DMS114 treated with DMSO at 0.1 percent for 48 hours (cell line): ENCODE data around the gene WNT6.

ENCODE experiments used
- DNase-seq: peaks from one replicate; lab custom pipeline; 2025; ENCODE audit not compliant: unreplicated experiment; lab: John Stamatoyannopoulos, UW

The WNT6 gene

DNA sequence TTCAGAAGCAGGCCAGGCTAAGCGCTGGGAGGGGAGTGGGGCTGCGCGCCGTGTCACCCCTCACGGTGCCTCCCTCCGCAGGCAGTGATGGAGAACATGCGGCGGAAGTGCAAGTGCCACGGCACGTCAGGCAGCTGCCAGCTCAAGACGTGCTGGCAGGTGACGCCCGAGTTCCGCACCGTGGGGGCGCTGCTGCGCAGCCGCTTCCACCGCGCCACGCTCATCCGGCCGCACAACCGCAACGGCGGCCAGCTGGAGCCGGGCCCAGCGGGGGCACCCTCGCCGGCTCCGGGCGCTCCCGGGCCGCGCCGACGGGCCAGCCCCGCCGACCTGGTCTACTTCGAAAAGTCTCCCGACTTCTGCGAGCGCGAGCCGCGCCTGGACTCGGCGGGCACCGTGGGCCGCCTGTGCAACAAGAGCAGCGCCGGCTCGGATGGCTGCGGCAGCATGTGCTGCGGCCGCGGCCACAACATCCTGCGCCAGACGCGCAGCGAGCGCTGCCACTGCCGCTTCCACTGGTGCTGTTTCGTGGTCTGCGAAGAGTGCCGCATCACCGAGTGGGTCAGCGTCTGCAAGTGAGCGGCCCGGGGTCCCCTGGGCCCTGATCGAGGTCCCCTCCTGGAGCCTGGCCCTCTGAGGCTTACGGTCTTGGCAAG lies 33.2 kb downstream of the WNT6 start:
- DNase-seq: no peak

DNA sequence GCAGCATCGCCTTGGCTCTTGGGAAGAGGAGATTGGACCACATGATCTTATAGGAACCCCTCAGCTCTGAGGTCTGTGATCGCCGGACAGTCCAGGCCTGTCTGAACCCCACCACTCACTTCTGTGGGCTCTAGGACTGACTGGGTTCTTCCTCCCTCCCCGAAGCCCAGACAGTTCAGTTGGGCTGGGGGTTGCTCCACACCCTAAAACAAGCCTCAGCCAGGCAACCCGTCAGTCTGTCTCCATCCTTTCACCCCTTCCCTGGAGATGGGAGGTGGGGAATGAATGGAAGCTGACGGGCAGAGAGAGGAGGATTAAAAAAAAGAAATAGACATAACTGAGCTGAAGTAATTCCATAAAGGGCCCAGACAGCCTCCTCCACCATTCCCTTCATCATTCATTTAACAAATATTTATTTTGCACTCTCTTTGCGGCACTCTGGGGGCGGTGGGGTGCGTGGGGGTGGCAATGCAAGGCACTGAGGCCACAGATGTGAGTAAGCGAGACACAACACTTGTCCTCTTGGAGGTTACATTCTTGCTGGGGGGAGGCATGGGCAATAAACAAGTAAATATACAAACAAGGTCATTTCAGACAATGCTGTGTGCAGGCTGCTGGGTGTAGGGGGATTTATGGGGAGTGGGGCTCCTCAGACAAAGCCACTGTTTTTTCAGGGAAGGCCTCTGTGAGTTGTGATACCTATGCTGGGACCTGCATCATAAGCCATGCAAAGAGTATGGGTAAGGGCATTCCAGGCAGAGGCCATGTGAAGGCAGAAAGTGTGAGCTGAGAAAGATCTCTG lies 33.9 kb downstream of the WNT6 start:
- no peak for DNase-seq

DNA sequence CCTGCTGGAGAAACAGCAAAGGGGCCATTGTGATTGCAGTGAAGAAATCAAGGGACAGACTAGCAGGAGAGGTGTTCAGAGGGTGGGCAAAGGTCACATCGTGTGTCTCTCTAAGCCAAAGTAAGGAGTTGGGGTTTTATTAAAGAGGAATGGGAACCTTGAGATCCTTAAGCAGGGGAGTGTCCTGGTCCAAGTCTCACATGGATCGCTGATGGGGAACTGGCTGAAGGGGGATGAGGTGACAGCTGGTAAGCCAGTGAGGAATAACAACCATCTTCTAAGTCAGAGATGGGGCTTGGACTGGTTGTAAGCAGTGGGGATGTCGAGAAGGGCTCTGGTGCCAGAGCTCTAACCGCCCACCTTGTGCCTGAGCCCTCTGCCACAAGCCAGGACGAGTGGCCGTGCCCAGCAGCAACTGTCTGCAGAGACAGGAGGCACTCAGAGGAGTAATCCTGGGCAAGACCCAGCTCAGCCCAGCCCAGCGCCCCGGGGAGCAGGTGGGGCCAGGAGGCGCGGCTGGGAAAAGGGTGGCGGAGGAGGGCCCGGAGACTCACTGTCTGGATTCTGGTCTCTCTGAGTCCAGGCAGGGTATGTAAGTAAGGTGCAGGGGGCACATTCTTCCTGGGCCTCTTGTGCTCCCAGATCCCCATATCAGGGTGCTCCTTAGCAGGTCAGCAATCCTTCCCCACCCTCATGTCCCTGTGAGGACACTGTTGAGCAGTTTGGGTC lies 34.7 kb downstream of the WNT6 start:
- DNase-seq: no peak

DNA sequence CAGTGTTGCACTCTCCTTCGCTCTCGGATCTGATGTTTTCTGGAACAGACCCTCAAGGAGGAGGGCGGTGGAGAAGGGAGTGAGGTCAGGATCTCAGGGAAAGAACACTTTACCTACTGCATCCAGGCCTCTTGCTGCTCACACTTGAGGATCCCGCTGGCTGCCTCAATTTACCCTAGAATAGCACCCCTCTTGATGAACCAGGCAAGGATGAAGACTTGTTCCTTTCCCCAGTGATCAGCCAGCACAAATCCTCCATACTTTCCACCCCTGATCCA lies 35.2 kb downstream of the WNT6 start:
- DNase-seq: no peak

DNA sequence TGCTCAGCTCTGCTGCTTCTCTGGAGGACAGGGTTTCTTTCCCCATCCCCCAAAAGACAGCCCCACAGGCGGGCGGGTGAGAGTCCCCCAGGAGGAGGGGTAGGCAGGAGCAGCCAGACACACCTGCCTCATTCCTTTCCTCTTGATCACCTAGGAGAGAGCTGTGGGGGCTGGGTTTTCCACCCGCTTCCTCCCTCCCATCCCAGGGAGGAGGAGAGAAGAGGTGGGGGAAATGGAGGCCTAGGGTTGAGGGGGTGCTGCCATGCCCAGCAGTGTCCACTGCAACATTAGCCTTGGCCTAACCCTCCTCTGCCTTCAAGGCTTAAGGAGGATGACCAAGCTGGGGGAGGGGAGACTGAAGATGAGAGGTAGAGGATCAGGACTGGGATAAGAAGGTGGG lies 35.7 kb downstream of the WNT6 start:
- no peak for DNase-seq

DNA sequence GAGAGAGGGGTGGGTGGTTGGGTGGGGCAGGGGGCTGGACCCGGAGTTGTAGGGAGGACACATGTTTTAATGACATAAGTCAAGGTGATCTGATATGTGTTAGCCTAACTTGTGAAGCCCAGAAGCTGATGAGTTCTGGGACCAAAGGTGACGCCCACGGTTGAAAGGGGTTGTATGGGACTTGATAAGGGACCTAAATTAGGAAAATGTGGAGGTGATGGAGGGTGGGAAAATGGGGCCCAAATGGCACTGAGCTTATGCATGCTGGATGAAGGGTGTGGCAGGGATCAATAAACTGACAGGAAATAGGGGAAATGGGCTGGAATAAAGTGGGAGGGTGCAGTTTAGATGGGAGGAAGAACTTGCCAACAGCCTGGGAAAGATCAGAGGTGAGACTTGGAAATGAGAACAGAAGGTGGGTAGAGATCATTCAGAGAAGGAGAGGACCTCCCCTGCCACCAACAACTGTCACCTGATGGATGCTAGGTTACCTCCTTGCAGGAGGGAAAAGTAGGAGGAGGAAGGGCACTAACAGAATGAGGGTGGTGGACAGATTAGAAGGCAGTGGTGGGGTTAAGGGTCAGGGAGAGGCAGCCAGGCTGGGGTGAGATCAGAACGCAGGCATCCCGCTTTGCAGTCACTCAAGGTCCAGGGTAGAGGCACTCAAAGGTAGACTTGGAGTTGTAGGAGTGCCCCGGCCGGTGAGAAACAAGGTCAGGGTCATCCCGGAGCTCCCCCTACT lies 36.3 kb downstream of the WNT6 start:
- no peak for DNase-seq

DNA sequence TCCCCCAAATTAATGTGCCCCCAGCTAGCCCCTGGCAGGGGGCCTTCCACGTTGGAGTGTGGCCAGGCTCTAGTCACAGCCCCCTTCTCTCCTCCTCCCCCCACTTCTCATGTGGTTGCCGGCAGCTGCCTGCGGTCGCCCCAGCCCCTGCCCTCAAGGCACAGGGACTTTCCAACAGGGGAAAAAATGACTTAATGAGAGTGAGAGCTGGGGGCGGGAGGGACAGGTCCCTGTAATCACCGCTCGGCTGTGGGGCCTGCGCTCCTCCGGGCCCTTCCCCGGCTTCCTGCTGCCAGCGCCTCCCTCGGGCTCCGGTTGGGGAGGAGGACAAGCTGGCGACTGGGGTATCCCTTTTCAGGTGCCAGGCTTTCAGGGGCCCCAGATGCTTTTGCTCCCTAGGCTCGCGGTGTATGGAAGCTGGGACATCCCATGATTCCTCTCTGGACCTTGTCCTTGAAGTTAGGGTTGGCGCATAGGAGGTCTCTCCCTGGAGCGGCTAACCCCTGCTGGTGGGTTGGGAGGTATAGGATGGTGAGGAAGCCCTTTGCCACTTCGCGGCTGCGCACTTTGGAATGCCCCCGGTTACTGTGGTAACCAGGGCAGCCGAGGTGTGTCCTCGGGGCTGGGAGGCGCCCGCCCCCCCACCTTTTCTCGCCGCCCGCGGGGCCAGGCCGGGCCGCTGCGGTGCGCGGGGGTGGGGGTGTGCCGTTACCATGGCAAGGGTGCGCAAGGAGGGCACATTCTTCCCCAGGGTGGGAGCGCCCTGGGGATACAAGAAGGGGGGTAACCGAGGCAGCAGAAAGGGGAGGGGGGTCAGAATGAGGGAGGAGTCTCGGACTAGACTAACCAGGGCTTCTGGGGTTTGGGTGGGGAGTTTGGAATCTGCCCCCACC lies 37.1 kb downstream of the WNT6 start:
- DNase-seq: no peak

DNA sequence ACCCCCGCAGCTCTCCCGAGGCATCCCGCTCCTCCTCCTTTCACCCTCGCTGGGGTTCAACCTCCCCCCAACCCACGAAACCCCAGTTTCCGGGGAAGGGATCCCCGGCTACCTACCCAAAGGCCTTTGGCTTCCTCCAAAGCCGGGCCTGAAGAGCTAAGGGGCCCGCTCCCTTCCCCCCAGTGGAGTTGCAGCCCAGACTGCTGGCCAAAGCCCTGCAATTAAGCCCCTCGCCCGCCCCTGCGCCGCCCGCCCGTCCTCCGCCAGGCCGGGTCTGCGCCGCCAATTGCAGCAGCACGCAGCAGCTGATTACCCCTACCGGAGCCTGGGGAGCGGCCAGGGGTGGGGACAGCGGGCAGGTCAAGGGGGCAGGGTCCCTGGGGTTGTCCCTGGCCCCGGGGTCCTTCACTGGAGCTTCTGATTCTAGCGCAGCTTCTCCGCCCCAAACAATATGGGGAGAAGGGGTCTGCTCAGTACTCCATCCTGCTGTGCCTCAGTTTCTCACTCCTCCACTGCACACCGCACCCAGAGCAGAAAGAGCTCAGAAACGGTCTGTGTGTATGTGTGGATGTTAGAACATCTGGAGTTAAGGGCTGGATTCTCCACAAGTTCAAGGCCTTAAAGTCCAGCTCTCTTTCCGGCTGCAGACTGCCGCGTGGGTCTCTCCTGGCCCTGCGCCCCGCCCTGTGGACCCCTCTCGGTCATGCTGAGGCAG lies 37.9 kb downstream of the WNT6 start:
- DNase-seq: no peak

DNA sequence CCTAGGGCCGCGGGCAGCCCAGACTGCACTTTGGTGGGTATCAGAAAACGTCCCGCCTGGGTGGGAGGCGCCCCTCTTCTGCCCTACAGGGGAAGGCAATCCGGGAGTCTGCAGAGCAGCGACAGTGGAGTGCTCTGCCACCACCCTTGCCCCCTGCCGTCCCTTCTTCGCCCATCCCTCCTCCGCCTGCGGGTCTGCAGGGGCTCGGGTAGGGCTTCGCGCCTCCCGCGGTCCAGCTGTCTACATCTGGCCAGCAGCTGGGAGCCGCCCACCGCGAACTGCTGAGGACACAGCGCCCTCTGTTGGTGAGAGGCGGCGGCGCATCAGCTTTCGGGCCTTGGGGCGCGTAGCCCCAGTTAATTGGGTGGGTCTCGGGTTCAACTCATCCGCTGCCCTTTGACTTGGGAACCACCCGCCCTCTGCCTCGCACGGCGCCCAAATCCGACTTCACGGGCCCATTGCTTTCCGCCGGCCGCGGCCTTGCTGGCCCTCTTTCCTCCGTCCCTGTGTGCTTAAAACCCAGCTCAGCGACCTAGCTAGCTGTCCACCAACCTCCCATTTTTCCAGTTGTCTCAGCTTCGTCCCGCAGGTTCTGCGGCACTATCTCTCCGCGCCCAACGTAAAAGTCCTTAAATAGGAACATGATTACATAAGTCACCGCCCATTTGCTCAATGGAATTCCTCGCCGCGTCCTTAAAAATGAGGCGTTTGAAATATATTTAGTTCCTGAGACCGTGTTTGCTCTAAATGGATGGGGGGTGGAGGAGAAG lies 38.7 kb downstream of the WNT6 start:
- DNase-seq: peak; percentile 52

DNA sequence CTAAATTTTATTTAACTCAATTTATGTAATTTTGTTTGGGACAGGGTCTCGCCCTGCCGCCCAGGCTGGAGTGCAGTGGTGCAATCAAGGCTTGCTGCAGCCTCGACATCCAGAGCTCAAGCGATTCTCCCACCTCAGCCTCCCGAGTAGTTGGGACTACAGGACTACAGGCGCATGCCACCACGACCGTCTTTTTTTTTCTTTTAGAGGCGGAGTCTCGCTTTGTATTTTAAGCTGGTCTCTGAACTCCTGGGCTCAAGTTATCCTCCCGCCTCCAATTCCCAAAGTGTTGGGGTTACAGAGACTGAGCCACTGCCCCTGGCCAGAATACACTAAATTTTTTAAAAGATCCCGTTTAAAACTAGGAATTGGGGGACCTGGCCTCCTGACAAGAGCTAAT lies 39.5 kb downstream of the WNT6 start:
- no peak for DNase-seq

DNA sequence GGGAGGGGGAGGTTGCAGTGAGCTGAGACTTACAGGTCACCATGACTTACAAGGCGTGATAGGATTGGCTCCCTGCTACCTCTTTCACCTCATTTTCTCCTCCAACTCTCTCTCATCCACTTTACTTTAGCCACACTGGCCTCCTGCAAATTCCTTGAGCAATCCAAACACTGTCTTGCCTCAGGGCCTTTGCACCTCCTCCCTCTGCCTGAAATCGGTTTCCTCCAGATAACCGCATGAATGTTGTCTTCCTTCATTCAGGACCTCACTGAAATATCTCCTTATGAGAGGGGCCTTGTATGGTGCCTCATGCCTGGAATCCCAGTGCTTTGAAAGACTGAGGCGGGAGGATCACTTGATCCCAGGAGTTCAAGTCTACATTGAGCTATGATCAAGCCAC lies 42.8 kb downstream of the WNT6 start:
- DNase-seq: no peak

DNA sequence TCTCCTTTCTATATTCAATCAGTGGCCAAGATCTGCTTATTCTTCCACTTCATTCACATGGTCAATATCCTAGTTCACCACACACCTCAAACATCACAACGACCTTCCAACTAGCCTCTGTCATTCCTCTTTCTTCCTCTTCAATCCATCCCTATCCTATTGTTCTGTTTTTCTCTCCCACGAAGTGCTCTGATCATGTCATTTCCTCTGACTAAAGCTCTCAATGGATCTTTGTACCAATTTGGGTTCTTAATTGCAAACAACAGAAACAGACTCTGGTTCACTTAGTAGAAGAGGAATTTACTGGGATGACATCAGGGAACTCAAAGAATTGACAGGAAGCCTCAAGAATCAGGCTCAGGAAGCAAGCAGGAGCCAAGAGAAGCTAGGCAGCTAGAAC lies 44.6 kb downstream of the WNT6 start:
- DNase-seq: no peak

DNA sequence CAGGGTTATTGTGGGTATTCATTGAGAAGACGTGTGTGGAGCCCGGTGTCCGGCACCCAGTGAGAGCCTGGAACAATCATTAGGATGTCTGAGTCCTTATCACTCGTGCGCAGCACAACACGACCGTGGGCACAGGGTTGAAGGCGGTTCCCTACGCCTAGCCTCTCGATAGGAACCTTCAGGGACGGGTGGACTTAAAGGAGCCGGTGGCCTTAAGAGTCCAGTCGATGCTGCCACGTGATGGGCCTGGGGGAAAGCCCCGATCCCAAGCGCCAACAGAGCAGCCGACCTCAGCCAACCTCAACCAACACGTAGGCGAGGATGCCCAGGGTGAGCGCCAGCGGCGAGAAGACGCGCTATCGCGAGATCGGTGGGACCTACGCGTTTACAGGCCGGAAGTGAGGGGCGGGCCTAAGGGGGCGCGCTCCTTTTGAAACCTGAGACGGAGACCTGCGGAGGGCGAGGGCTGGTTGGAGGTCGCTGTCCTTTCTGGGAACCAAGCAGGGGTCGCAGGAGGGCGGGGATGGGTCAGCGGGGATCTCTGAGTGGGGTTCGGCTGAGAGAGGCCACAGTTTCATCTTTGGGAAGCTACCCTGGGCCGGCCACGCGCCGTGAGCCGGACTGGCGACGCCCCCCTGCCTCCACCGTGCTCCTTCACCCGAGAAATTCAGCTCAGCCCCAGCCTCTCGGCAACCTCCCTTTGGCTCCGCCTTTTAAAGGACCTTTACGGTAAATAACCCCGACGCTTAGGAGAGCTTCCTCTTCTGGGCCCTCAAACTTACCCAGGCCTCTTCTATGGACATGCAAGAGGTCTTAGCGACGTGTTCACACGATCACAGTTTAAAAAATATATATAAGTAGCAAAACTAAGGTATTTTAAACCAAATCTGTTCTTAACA lies 49.4 kb downstream of the WNT6 start:
- peak; percentile 82 for DNase-seq

DNA sequence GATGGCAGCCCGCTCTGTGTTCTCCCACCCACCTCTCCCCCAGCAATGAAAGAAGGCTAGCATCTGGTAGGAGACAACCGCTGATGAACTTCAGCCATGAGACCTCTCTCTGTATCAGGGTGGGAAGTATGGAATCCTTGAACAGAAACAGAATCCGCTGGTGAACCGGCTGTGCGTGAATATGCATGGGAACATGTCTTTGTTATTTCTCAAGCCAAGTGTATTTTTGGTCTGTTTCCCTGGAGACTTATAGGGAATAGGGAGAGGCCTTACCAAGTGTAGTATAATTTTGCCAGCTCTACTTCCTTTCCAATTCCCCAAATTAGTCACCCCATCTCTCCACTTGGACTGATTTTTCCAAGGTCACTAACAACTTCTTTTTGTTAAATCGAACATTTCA lies 51.1 kb downstream of the WNT6 start:
- DNase-seq: no peak

DNA sequence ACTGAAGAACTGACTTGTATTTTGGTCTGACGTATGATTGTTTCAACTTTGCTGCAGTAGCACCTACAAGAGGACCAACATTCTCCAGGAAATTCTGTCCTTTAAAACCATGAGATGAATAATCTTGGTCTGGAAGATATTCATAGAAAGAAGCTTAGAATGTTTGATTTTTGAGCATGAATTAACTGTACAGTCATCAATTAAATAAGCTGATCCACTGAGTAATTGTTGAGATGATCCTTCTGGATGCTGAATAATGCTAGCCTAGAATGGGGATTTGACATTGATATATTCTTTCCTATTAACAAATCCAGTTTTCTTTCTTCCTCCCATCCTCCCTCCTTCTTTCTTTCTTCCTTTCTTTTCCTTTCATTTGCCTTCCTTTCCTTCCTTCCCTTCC lies 60.9 kb downstream of the WNT6 start:
- no peak for DNase-seq
